ENCODE measurements around the gene TXNDC5. TPM values are rescaled to one million over a fixed set of nuclear protein-coding genes. Genes with fewer than 3 reads are reported as not detected.

TXNDC5 gene
- total RNA-seq, 4 donors from 2014 or later: 85.0 to 137 (median 110) TPM

GRCh38 chr6:7866526-7866925 is 44.1 kb downstream of the TXNDC5 start:
- WGBS, 2 donors: 90 to 97% methylated on average over 1 of the region's 1 CpG
- TF ChIP-seq CTCF (IDR thresholded peaks at IDR 0.05) (no peak), POLR2A (IDR thresholded peaks at IDR 0.05) (no peak), EP300 (IDR thresholded peaks at IDR 0.05) (no peak)

GRCh38 chr6:7865781-7866180 is 44.8 kb downstream of the TXNDC5 start:
- no peak for DNase-seq (ENCODE audit: low spot score in 2 of 2)
- Histone ChIP-seq H3K36me3 (no peaks in the 10 kb centered on the region), H3K4me3 (no peak overlapping the region), H3K9me3 (no peaks in the 10 kb centered on the region), H3K27ac (no peak overlapping the region), H3K4me1 (no peaks in the 10 kb centered on the region), H3K27me3 (no peaks in the 10 kb centered on the region)
- TF ChIP-seq POLR2A (IDR thresholded peaks at IDR 0.05): no peak
- TF ChIP-seq CTCF (IDR thresholded peaks at IDR 0.05): no peak
- TF ChIP-seq EP300 (IDR thresholded peaks at IDR 0.05): no peak
- 58 to 65% methylated on average over 6 of the region's 6 CpGs for WGBS, 2 donors

More at GRCh38 chr6:7866526-7866925, 44.1 kb downstream of the TXNDC5 start:
- Histone ChIP-seq H3K27ac (no peak overlapping the region), H3K4me3 (no peak overlapping the region), H3K4me1 (no peaks in the 10 kb centered on the region), H3K27me3 (no peaks in the 10 kb centered on the region), H3K36me3 (no peaks in the 10 kb centered on the region), H3K9me3 (no peaks in the 10 kb centered on the region)
- DNase-seq (ENCODE audit: low spot score in 2 of 2): no peak

- no peak for TF ChIP-seq POLR2A (IDR thresholded peaks at IDR 0.05)
- no peak for TF ChIP-seq EP300 (IDR thresholded peaks at IDR 0.05)
- TF ChIP-seq CTCF (IDR thresholded peaks at IDR 0.05): no peak
- Histone ChIP-seq H3K4me1 (no peaks in the 10 kb centered on the region), H3K27me3 (no peaks in the 10 kb centered on the region), H3K27ac (no peak overlapping the region), H3K9me3 (no peaks in the 10 kb centered on the region), H3K36me3 (no peaks in the 10 kb centered on the region), H3K4me3 (no peak overlapping the region)
- no peak for DNase-seq (ENCODE audit: low spot score in 2 of 2)
- WGBS, 2 donors: 63 to 71% methylated on average over 6 of the region's 6 CpGs
Observed at GRCh38 chr6:7859591-7859990, 51.0 kb downstream of the TXNDC5 start.

GRCh38 chr6:7851780-7852179 is 58.8 kb downstream of the TXNDC5 start:
- H3K27me3 ChIP-seq: no peaks in the 10 kb centered on the region
- peaks cover 0 to 23% (median 5%) of the 10 kb centered on the region in 4 donors for H3K9me3 ChIP-seq
- no peak overlapping the region for H3K4me3 ChIP-seq
- H3K36me3 ChIP-seq: no peaks in the 10 kb centered on the region
- H3K4me1 ChIP-seq: no peaks in the 10 kb centered on the region
- TF ChIP-seq EP300 (IDR thresholded peaks at IDR 0.05) (no peak), POLR2A (IDR thresholded peaks at IDR 0.05) (no peak), CTCF (IDR thresholded peaks at IDR 0.05) (no peak)
- H3K27ac ChIP-seq: no peak overlapping the region
- no peak for DNase-seq (ENCODE audit: low spot score in 2 of 2)

GRCh38 chr6:7848229-7848628 is 62.4 kb downstream of the TXNDC5 start:
- Histone ChIP-seq H3K9me3 (peaks cover 0 to 20% (median 5%) of the 10 kb centered on the region in 4 donors), H3K4me1 (no peaks in the 10 kb centered on the region), H3K27me3 (no peaks in the 10 kb centered on the region), H3K27ac (no peak overlapping the region), H3K4me3 (no peak overlapping the region), H3K36me3 (no peaks in the 10 kb centered on the region)
- 90 to 92% methylated on average over 4 of the region's 4 CpGs for WGBS, 2 donors
- TF ChIP-seq EP300 (IDR thresholded peaks at IDR 0.05) (no peak), POLR2A (IDR thresholded peaks at IDR 0.05) (no peak), CTCF (IDR thresholded peaks at IDR 0.05) (no peak)
- no peak for DNase-seq (ENCODE audit: low spot score in 2 of 2)
